Left forelimb (tissue), 1 donor: ENCODE measurements around the gene NOP10.

Experiments
- DNase-seq: peaks from one replicate; pipeline ENCODE4 v3.0.0-alpha.2; 2018; ENCODE audit warnings: low spot score

Gene NOP10

DNA sequence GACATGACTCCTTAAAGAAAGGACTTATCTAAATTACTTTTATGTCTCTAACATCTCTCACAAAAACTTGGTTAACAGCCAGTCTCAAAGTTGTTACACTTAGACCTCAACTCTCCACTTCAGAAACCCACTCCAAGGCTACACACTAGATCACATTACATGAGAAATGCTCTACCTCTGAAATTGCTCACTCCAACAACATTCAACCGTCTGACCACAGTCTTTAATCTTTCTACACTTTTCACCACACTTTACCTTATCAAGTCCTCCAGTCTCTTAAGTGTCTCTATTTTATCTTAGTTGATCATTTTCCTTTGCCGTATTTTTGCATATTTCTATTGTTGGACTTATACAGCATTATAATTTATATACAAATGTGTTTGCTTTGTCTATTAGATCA lies 11.1 kb downstream of the NOP10 start:
- DNase-seq: no peak

DNA sequence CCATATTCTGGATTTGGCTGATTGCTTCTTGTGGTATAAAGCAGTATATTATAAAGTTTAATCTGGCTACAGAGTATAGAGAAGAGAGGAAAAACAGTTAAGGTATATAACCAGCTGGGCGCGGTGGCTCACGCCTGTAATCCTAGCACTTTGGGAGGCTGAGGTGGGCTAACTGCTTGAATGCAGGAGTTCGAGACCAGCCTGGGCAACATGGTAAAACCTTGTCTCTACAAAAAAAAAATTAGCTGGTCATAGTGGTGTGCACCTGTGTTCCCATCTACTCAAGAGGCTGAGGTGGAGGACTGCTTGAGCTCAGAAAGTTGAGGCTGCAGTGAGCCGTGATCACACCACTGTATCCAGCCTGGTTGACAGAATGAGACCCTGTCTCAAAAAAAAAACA lies 12.7 kb downstream of the NOP10 start:
- DNase-seq: no peak

DNA sequence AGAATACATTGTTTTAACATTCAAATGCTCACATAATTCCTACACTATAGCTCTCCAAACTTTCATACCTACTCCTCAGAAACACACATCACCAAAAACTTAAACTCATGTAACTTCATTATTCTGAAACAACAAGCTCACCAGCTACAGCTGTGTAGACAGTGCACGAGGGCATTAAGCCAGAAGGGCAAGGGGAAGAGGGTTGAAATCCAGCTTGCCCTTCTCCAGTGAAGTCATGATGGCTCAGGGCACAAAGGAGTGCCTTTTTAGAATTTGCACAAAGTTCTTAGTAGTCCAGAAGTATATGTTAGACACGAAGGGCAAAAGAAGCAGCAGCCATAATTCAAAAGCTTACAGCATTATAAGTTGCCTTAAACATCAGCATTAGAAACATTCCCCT lies 13.9 kb downstream of the NOP10 start:
- DNase-seq: no peak

GRCh38 chr15:34327906-34328305 lies 15.0 kb downstream of the NOP10 start:
- no peak for DNase-seq

GRCh38 chr15:34325368-34325767 lies 17.6 kb downstream of the NOP10 start:
- no peak for DNase-seq

- DNase-seq: no peak
Measured at GRCh38 chr15:34324933-34325332, 18.0 kb downstream of the NOP10 start.

- no peak for DNase-seq
Measured at GRCh38 chr15:34323217-34323616, 19.7 kb downstream of the NOP10 start.

GRCh38 chr15:34318277-34319079 lies 24.5 kb downstream of the NOP10 start:
- DNase-seq: no peak

- DNase-seq: no peak
Measured at GRCh38 chr15:34314491-34315490, 28.1 kb downstream of the NOP10 start.

DNA sequence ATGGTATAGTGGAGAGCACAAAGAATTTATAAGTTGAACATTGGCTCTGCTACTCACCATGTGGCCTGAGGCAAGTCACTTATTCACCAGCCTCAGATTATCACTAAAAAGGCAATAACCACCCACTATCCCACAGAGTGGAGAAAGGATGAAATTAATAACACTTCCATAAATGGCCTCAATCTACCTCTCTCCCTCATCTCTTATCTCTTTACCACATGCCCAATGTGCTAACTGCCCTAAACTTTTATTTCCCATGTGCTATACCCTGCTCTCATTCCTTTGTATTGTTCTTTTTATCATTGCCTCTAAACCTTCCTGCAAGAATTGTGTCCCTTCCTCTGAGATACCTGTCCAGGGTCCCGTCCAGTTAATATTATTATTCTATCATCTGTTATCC lies 31.4 kb downstream of the NOP10 start:
- DNase-seq: no peak

GRCh38 chr15:34304613-34305012 lies 38.3 kb downstream of the NOP10 start:
- DNase-seq: no peak

DNA sequence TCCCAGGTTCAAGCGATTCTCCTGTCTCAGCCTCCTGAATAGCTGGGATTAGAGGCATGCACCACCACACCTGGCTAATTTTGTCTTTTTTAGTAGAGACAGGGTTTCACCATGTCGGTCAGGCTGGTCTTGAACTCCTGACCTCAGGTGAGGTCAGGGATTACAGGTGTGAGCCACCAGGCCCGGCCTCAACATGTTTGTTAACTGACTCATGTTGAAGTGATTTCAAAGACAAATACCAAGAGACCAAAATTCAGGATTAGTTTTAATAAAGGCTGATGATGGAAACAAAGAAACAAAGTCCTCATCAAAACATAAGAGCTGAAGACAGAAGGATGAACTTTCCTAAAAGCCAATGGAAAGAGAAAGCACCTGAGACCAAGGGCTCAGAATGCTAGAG lies 41.9 kb downstream of the NOP10 start:
- no peak for DNase-seq

DNA sequence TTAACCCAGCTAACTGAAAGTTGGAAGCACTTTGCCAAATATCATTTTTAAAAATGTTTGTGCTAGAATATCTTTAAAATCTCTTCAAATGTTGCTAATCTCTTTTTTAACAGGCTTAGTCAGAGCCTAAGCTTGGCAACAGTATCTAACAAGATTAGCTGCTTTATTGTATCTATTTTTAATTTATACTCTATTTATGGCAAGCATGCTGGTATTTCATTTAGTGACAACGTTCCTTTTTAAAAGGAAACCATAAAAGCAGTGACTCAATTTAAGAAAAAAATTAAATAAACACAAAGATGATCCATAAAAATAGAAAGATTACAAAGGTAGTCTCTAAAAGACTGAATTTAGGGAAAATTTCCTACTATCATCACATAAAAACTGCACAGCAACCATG lies 45.9 kb downstream of the NOP10 start:
- no peak for DNase-seq

GRCh38 chr15:34292621-34293020 lies 50.3 kb downstream of the NOP10 start:
- no peak for DNase-seq
